ENCODE data around the gene ESR1.

DNA sequence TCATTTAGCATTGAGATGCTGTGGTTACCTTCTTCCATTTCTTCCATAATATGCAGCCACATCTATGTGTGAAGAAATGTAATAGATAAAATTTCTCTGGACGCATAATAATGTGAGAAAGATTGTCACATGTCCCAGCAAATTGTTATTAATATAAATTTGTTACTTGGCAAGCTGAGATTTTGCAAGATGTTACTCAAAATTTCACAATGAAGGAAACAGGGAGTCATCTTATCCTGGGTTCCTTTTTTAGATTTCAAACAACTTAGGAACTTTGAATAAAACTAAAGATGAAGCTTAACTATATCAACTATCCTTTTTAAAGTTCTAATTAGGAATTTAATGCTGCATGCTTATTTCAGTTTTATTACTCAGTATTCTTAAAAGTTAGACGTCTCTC, 3.6 kb downstream of the ESR1 start:
- TF ChIP-seq, protein P1, sequence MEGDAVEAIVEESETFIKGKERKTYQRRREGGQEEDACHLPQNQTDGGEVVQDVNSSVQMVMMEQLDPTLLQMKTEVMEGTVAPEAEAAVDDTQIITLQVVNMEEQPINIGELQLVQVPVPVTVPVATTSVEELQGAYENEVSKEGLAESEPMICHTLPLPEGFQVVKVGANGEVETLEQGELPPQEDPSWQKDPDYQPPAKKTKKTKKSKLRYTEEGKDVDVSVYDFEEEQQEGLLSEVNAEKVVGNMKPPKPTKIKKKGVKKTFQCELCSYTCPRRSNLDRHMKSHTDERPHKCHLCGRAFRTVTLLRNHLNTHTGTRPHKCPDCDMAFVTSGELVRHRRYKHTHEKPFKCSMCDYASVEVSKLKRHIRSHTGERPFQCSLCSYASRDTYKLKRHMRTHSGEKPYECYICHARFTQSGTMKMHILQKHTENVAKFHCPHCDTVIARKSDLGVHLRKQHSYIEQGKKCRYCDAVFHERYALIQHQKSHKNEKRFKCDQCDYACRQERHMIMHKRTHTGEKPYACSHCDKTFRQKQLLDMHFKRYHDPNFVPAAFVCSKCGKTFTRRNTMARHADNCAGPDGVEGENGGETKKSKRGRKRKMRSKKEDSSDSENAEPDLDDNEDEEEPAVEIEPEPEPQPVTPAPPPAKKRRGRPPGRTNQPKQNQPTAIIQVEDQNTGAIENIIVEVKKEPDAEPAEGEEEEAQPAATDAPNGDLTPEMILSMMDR (IDR thresholded peaks at IDR 0.05) = no peak
- TF ChIP-seq POLR2A (IDR thresholded peaks at IDR 0.05) = no peak

All from tibial nerve (tissue), 3 donors.